Ishikawa (cell line): ENCODE measurements around the gene SGCE.

Experiments used
- EP300 ChIP-seq: IDR thresholded peaks from 2 replicates; pipeline ENCODE4 v1.6.1; 2012; ENCODE audit warnings: borderline replicate concordance
- FOXM1 ChIP-seq: IDR thresholded peaks from 2 replicates; pipeline ENCODE4 v1.6.1; 2012; ENCODE audit warnings: low read depth, borderline replicate concordance
- MAX ChIP-seq: IDR thresholded peaks from 2 replicates; pipeline ENCODE4 v1.6.1; 2012
- NFIC ChIP-seq: IDR thresholded peaks from 2 replicates; pipeline ENCODE4 v1.6.1; 2012
- REST ChIP-seq: IDR thresholded peaks from 2 replicates; pipeline ENCODE4 v1.6.1; 2012; ENCODE audit warnings: low read depth, mild to moderate bottlenecking
- TAF1 ChIP-seq: IDR thresholded peaks from 2 replicates; pipeline ENCODE4 v1.6.1; 2012; ENCODE audit warnings: low read depth, mild to moderate bottlenecking
- TEAD4 ChIP-seq: IDR thresholded peaks from 2 replicates; pipeline ENCODE4 v1.6.1; 2012
- ZBTB7A ChIP-seq: IDR thresholded peaks from 2 replicates; pipeline ENCODE4 v1.6.1; 2012; ENCODE audit warnings: low read depth

- TF ChIP-seq MAX = no peak
- TF ChIP-seq EP300 = no peak
- no peak for TF ChIP-seq FOXM1
- no peak for TF ChIP-seq ZBTB7A
- TF ChIP-seq NFIC = no peak
- TF ChIP-seq TEAD4 = no peak
- no peak for TF ChIP-seq REST
- TF ChIP-seq TAF1 = no peak
Measured at GRCh38 chr7:94609561-94609960, 46.4 kb downstream of the SGCE start.
